ENCODE measurements around the gene FAM89A. TPM values are rescaled to one million over a fixed set of nuclear protein-coding genes. Genes with fewer than 3 reads are reported as not detected.
A peak's percentile ranks its signal among the peaks of the same experiment; 100 is the strongest.

Gene FAM89A
- total RNA-seq, 2 donors from 2014 or later = 3.6 to 6.3 TPM

- no peak for DNase-seq
- no peaks in the 10 kb centered on the region for H3K36me3 ChIP-seq
- no peaks in the 10 kb centered on the region for H3K27me3 ChIP-seq
- H3K4me3 ChIP-seq = no peak overlapping the region
- H3K27ac ChIP-seq = no peak overlapping the region
- no peak for TF ChIP-seq CTCF (IDR thresholded peaks at IDR 0.05)
- intact Hi-C loops (cut with DNase I) = no loop called here
- H3K9me3 ChIP-seq = no peaks in the 10 kb centered on the region
- H3K9ac ChIP-seq (ENCODE audit: low read depth in 2 of 2, low read length in 2 of 2) = no peak overlapping the region
- no peaks in the 10 kb centered on the region for H3K4me1 ChIP-seq
Measured at GRCh38 chr1:231044588-231044987, 4.5 kb upstream of the FAM89A start.

DNA sequence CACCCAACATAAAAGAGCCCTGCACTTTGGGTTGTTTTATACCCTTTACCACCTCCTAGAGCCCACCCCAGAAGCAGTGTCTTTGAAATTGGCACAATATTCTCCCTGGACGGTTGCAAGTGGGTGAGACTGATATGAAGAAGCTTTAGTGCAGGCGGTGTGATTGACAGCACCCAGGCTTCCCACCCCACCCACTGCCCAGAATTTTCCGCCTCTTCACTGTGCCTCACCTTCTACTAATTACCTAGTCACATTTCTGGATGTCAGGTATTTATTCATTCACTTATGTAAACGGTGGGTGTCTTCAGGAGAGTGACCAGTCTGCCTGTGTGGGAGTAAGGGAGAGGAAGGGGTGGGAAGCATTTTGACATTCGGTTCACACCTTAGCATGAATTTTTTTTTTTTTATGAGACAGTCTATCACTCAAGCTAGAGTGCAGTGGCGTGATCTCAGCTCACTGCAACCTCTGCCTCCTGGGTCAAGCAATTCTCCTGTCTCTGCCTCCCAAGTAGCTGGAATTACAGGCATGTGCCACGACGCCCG is 1.7 kb upstream of the FAM89A start:
- no peak overlapping the region for H3K9ac ChIP-seq (ENCODE audit: low read depth in 2 of 2, low read length in 2 of 2)
- no peaks in the 10 kb centered on the region for H3K27me3 ChIP-seq
- H3K4me3 ChIP-seq = no peak overlapping the region
- H3K4me1 ChIP-seq = no peaks in the 10 kb centered on the region
- H3K9me3 ChIP-seq = no peaks in the 10 kb centered on the region
- no peak for TF ChIP-seq CTCF (IDR thresholded peaks at IDR 0.05)
- no peaks in the 10 kb centered on the region for H3K36me3 ChIP-seq
- no peak overlapping the region for H3K27ac ChIP-seq
- intact Hi-C loops (cut with DNase I) = no loop called here
- DNase-seq = no peak

GRCh38 chr1:231040800-231041718 is 1.0 kb upstream of the FAM89A start:
- H3K27me3 ChIP-seq = no peaks in the 10 kb centered on the region
- no peaks in the 10 kb centered on the region for H3K4me1 ChIP-seq
- H3K27ac ChIP-seq = no peak overlapping the region
- H3K4me3 ChIP-seq = peak overlapping the region; percentile 38
- no peaks in the 10 kb centered on the region for H3K36me3 ChIP-seq
- peak overlapping the region; percentile 46 to 65 for H3K9ac ChIP-seq (ENCODE audit: low read depth in 2 of 2, low read length in 2 of 2)
- intact Hi-C loops (cut with DNase I) = no loop called here
- H3K9me3 ChIP-seq = no peaks in the 10 kb centered on the region
- TF ChIP-seq CTCF (IDR thresholded peaks at IDR 0.05) = no peak
- no peak for DNase-seq

DNA sequence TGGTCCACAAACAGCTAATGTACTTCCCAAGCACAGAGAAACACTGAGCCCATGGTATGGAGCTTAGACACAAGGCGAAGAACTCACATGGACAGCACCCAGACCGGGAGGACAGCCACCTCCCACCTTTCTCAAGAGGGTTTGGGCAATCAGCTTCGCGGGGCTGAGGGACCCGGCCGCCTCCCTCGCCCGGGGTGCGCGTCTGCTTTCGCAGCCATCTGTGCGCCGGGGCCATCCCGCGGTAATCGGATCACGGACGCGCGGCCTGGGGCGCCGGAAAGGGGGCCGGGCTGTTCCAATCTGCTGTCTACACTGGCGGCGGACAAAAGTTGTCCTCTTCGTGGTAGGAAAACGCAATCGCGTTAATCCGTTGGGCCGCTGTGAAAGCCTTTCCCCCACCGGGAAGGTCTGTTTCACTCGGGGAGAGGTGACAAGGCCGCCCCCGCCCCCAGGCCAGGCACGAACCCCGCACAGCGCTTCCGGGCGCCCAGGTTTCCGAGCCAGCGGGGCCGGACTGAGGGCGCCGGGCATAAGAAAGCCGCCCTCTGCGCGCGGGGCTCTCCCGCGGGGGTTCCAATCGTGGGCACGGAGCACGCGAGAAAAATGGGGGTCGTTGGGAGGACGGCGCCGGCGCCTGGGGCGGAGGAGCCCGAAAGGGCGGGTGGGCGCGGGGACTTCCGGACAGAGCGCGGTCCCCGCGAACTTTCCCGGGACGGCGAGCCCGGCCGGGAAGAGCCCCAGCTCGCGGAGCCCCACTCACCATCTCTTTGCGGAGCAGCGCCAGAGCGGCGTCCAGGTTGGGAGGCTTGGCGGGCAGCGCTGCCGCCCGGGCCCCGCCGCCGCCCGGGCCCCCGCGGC is 664 bp downstream of the FAM89A start:
- Histone ChIP-seq H3K27ac (no peak overlapping the region), H3K9me3 (no peaks in the 10 kb centered on the region), H3K4me1 (no peaks in the 10 kb centered on the region), H3K9ac (ENCODE audit: low read depth in 2 of 2, low read length in 2 of 2) (peak overlapping the region; percentile 51 to 56), H3K4me3 (peak overlapping the region; percentile 81), H3K36me3 (no peaks in the 10 kb centered on the region), H3K27me3 (no peaks in the 10 kb centered on the region)
- intact Hi-C loops (cut with DNase I) = no loop called here
- peak; percentile 34 for DNase-seq
- TF ChIP-seq CTCF (IDR thresholded peaks at IDR 0.05) = no peak
